HepG2 (cell line): ENCODE measurements around the gene LRRC45. TPM values are rescaled to one million over a fixed set of nuclear protein-coding genes. Genes with fewer than 3 reads are reported as not detected.
A peak's percentile ranks its signal among the peaks of the same experiment; 100 is the strongest.

Experiments
- ARNT ChIP-seq: fragments of 450-650 bp; IDR thresholded peaks from 2 replicates; pipeline ENCODE4 v1.6.1; 2017
- FLYWCH1 ChIP-seq: sonication (generic); formaldehyde crosslinking; IDR thresholded peaks from 2 replicates; pipeline ENCODE4 v1.8.1; 2023; ENCODE audit warnings: mild to moderate bottlenecking, missing genetic modification reagents
- FOXM1 ChIP-seq: sonication (generic); formaldehyde crosslinking; IDR thresholded peaks from 2 replicates; pipeline ENCODE4 v1.5.0; 2020; ENCODE audit warnings: missing genetic modification reagents
- JDP2 ChIP-seq: sonication (generic); formaldehyde crosslinking; IDR thresholded peaks from 2 replicates; pipeline ENCODE4 v1.8.1; 2022; ENCODE audit warnings: missing genetic modification reagents, borderline replicate concordance
- KDM5A ChIP-seq: fragments of 200-600 bp; sonication (generic); IDR thresholded peaks from 2 replicates; pipeline ENCODE4 v1.7.0; 2018; ENCODE audit warnings: antibody characterized with exemption, mild to moderate bottlenecking, low read length, borderline replicate concordance
- NFATC3 ChIP-seq: sonication (generic); formaldehyde crosslinking; IDR thresholded peaks from 2 replicates; pipeline ENCODE4 v1.5.1; 2020; ENCODE audit warnings: mild to moderate bottlenecking, missing genetic modification reagents
- PHB2 ChIP-seq: fragments of 450-650 bp; IDR thresholded peaks from 2 replicates; pipeline ENCODE4 v1.6.1; 2018; ENCODE audit not compliant: partially characterized antibody
- RBFOX2 ChIP-seq: fragments of 200-400 bp; formaldehyde crosslinking; IDR thresholded peaks from 2 replicates; pipeline ENCODE4 v1.6.1; 2017; ENCODE audit warnings: low read depth, mild to moderate bottlenecking, low read length
- RCOR2 ChIP-seq: IDR thresholded peaks from 2 replicates; pipeline ENCODE4 v1.6.1; 2016; ENCODE audit warnings: missing biosample characterization, missing genetic modification reagents
- REST ChIP-seq, 2 experiments: IDR thresholded peaks; 2 replicates each; pipeline ENCODE4 v1.6.1; 2011 to 2012; ENCODE audit warnings: low read length in 2 of 2, borderline replicate concordance in 1 of 2, low read depth in 1 of 2, mild to moderate bottlenecking in 1 of 2, moderate library complexity in 1 of 2
- SMAD3 ChIP-seq: sonication (generic); formaldehyde crosslinking; IDR thresholded peaks from 2 replicates; pipeline ENCODE4 v1.4.0; 2020; ENCODE audit warnings: missing genetic modification reagents
- SUZ12 ChIP-seq: fragments of 150-350 bp; IDR thresholded peaks from 2 replicates; pipeline ENCODE4 v1.6.1; 2014; ENCODE audit warnings: low read depth, low read length
- ZFY ChIP-seq: sonication (generic); formaldehyde crosslinking; IDR thresholded peaks from 2 replicates; pipeline ENCODE4 v1.4.0; 2020; ENCODE audit warnings: missing genetic modification reagents
- ZNF318 ChIP-seq: sonication (generic); formaldehyde crosslinking; IDR thresholded peaks from 2 replicates; pipeline ENCODE4 v1.4.0; 2020; ENCODE audit warnings: mild to moderate bottlenecking, missing genetic modification reagents
- ZNF775 ChIP-seq: sonication (generic); formaldehyde crosslinking; IDR thresholded peaks from 2 replicates; pipeline ENCODE4 v1.4.0; 2020; ENCODE audit warnings: missing genetic modification reagents, mild to moderate bottlenecking, moderate library complexity, borderline replicate concordance
- polyA plus RNA-seq, 8 experiments: library from polyadenylated mRNA; depleted of rRNA in 3 of 8; stranded (reverse) in 7 of 8; unstranded in 1 of 8; fragments of >200 nt; fragmentation: Illumina TruSeq in 4 of 8; extraction: Trizol in 4 of 8; gene quantifications; 2 replicates each; pipeline versions ENCODE4 v1.2.1 to v1.2.3, GENCODE V29; 2011 to 2016; ENCODE audit warnings: low read depth in 4 of 8, missing spikeins in 1 of 8, mixed read lengths in 1 of 8; ENCODE audit not compliant: insufficient read depth in 1 of 8
- total RNA-seq, 5 experiments: library from RNA; depleted of rRNA; stranded (reverse); fragments of >200 nt; fragmentation: Illumina TruSeq; extraction: Trizol; gene quantifications; 2 replicates each; pipeline ENCODE4 v1.2.3, GENCODE V29; 2016; ENCODE audit warnings: low read depth in 1 of 5
- TF ChIP-seq, protein P1 (sequence below): fragments of 450-650 bp; IDR thresholded peaks from 2 replicates; pipeline ENCODE4 v1.6.1; 2016

LRRC45 gene
- total and polyA plus RNA-seq, 2 of the 13 experiments (the other 11 are each of a cell fraction or from before 2014, with no cell fraction given): 11.6 to 48.1 TPM

- TF ChIP-seq ZNF318 (CRISPR knock-in tag) (0 out of 2 replicates have a peak, but pooled peaks have one; percentile 0), SMAD3 (CRISPR knock-in tag) (peak; percentile 97), ZNF775 (CRISPR knock-in tag) (no peak), JDP2 (CRISPR knock-in tag) (no peak), FLYWCH1 (CRISPR knock-in tag) (0 out of 2 replicates have a peak, but pooled peaks have one; percentile 4), ARNT (no peak), PHB2 (no peak), ZFY (peak; percentile 79), RCOR2 (CRISPR knock-in tag) (peak; percentile 87), SUZ12 (no peak), RBFOX2 (peak; percentile 98), KDM5A (peak; percentile 72; the same call in 1 of the 2 replicates), NFATC3 (CRISPR knock-in tag) (peak; percentile 99; the same call in 1 of the 2 replicates), FOXM1 (CRISPR knock-in tag) (0 out of 2 replicates have a peak, but pooled peaks have one; percentile 74), REST (IDR thresholded peaks at IDR 0.05; ENCODE audit: borderline replicate concordance in 1 of 2, low read depth in 1 of 2, low read length in 2 of 2) (peak in 1 of 2 experiments; percentile 31; a peak in 1 of 4 replicates)
- TF ChIP-seq, protein P1, sequence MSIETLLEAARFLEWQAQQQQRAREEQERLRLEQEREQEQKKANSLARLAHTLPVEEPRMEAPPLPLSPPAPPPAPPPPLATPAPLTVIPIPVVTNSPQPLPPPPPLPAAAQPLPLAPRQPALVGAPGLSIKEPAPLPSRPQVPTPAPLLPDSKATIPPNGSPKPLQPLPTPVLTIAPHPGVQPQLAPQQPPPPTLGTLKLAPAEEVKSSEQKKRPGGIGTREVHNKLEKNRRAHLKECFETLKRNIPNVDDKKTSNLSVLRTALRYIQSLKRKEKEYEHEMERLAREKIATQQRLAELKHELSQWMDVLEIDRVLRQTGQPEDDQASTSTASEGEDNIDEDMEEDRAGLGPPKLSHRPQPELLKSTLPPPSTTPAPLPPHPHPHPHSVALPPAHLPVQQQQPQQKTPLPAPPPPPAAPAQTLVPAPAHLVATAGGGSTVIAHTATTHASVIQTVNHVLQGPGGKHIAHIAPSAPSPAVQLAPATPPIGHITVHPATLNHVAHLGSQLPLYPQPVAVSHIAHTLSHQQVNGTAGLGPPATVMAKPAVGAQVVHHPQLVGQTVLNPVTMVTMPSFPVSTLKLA: peak; percentile 79
Observed at GRCh38 chr17:81991684-81992305, 31.3 kb upstream of the LRRC45 start (continued).
